ENCODE measurements around the gene DNALI1.
"Not testable (repeated sequence)": the region's sequence is repeated elsewhere in the genome, so short reads cannot be mapped to it uniquely, and the experiment has no call there.

DNALI1 gene

DNA sequence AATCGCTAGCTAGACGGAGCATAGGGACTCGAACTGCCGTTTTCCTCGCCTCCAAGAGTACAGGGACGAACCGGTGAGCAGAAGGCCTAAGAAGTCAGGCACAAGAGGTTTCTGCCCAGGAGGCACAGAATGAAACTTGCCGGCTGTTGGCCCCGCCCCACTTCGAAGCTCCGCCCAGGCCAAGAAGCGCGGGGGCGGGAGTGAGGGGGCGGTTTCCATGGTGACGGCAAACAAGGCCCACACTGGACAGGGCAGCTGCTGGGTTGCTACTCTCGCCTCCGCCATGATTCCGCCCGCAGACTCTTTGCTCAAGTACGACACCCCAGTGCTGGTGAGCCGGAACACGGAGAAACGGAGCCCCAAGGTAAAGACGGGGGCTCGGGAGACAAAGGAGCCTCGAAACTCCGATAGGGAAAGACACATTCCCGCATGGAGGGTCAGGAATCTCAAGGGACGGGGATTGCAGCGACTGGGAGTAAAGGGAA is at the start of gene DNALI1:
DNALI1 (plus strand) TSS at position 229 of the 485 bp plus-strand sequence; CDS start at position 284, 55 bp downstream.
- peak; percentile 92 for DNase-seq (ENCODE audit: low read depth)

DNA sequence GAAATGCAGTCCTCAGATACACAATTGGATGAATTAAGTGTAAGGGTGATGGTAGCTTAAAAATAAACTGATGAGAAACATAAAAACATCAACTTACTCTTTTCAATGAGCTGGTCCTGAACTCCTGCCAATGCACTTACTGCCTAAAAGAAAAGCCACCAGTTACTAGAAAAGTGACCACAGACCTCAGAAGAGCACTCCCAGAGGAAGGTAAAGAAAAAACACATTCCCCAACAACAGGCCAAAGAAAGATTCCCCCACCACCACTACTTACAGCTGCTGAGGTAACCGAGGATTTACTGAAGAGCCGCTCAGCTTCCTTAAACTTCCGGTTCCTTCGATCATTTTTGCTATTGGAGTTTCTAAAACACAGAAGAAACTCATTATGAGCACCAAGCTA is 47.6 kb upstream of the DNALI1 start:
- no peak for DNase-seq (ENCODE audit: low read depth)

DNA sequence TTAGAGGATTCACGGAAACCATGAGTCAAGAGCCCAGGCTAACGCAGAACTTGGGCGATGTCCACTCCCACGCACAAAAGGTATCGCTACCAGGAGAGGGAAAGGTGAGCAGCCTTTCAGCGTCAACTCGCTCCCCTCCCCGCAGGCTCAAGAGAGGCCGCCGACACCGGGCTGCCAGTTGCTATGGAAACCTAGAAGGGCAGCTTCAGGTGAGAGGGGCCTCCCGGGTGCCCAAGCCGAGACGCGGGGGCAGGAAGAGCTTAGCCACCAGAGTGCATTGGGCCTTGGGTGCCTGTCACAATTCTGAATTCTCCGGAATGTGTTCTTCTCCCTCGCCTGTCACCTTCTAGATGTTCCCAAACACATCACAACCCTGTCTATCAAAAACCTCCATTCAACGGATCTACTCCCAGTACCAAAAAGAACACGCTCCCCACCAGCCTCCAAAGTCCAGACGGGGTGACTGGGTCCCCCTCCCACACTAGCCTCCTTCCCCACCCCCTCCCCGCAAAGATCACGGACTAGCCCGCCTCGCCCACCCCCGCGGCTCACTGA is 42.9 kb upstream of the DNALI1 start:
- no peak for DNase-seq (ENCODE audit: low read depth)

DNA sequence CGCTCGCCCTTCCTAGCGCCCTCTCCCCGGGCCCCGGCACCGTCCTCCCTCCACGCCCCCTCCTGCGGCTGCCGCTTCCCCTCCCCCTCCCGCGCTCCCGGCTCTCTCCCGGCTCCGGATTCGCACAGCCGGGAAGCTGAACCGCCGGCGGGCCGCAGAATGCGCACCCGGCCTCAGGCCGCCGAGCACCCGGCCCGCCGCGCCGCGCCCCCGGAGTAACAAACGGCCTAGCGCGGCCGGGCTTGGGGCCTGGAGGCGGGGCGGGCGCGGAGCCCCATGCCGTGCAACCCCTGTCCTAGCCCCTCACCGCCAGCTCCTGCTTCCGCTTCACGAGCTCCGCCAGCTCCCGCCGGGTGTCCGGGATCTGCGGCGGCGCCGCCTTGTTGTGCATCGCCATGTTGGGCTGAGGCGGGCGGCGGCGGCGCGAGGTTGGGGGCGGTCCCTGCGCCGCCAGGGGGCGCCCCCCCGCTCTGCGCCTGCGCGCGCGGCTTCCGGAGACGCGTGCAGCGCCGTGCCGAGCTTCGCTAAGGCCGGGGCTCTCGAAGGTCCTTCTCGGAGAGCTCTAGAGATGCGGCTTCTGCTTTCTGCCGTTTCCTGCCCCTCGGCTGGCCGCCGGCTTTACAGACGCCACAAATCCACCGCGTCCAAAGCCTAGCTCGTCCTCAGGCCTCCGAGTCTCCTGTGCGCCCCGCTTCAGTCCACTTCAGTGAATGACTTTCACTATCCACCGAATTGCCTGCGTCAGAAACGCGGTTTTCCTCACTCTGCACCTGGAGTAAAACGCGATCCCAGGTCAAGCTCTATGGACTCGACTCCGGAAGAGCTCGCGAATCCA is 42.2 kb upstream of the DNALI1 start, which contains the start of gene MEAF6:
MEAF6 (minus strand) TSS at position 417 of the 835 bp plus-strand sequence; CDS start at position 397, 20 bp downstream.
- peak; percentile 74 for DNase-seq (ENCODE audit: low read depth)

DNA sequence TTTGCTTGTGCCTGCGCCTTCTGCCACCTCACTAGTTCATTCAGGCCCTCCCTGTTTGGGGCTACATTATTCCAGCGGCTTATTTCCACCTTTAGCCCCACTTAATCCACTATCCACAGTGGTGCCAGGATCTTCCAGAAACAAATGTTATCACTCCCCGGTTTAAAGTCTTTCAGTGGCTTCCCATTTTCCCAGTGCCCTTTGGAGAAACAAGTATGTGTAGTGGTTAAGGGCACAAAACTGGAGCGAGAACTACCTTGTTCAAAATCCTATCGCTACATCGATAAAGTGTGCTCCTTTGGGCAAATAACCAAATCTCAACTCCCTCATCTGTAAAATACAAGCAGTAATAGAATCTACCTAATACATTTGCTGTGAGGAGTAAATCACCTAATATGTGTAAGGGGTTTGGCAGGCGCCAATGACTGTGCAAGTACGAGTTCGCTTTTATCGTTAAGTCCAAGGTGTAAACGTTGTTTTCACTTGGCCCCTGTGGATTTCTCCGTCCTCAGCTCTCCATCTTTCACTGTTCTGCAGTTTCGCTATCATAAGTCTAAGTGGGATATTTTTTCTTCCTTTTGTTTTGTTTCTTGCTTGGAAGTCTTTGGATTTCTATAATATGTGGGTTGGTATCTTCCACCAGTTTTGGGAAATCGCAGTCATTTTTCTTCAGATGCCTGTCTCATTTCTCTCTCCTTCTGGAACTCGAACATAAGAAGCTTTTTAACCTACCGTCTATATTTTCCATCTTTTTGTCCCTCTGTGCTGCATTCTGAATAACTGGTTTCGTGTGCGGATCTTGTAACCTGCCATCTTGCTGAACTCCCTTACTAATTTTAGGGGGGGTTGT is 41.3 kb upstream of the DNALI1 start:
- no peak for DNase-seq (ENCODE audit: low read depth)

DNA sequence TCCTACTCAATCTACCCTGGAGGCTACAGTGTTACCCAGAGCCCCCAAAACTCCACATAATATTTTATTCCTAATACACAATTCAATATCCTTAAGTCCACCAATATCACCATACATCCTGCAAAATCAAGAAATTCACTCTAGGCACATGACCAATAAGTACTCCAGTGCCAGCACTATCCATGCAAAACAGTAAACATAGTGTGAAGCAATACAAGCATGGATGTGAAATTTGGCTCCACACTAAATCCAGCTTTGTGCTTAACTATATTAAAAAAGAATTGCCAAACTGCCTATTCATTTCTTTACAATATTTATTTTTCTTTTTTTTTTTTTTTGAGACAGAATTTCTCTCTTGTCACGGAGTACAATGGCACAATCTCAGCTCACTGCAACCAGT is 39.2 kb upstream of the DNALI1 start:
- DNase-seq (ENCODE audit: low read depth), result peak; percentile 64

DNA sequence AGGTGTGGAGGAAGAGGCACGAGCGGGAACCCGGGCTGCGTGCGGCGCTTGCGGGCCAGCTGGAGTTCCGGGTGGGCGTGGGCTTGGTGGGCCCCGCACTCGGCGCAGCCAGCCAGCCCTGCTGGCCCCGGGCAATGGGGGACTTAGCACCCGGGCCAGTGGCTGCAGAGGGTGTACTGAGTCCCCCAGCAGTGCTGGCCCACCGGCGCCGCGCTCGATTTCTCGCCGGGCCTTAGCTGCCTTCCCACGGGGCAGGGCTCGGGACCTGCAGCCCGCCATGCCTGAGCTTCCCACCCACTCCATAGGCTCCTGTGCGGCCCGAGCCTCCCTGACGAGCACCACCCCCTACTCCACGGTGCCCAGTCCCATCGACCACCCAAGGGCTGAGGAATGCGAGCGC is 38.5 kb upstream of the DNALI1 start:
- not testable (repeated sequence) for DNase-seq (ENCODE audit: low read depth)

DNA sequence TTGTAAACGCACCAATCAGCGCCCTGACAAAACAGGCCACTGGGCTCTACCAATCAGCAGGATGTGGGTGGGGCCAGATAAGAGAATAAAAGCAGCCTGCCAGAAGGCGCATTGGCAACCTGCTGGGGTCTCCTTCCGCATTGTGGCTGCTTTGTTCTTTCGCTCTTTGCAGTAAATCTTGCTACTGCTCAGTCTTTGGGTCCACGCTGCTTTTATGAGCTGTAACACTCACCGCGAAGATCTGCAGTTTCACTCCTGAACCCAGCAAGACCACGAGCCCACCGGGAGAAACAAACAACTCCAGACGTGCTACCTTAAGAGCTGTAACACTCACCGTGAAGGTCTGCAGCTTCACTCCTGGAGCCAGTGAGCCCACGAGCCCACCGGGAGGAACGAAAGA is 37.8 kb upstream of the DNALI1 start:
- not testable (repeated sequence) for DNase-seq (ENCODE audit: low read depth)

DNA sequence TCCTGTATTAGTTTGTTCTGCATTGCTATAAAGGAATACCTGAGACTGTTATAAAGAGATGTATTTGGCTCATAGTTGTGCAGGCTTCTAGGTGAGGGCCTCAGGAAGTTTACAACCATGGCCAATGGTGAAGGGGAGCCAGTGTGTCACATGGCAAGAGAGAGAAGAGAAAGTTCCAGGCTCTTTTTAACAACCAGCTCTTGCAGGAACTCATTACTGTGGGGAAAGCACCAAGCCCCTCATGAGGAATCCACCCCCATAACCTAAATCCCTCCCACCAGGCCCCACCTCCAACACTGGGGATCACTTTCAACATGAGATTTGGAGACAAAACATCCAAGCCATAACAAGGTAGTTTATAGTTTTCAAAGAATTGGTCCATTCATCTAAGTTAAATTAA is 37.1 kb upstream of the DNALI1 start:
- no peak for DNase-seq (ENCODE audit: low read depth)

DNA sequence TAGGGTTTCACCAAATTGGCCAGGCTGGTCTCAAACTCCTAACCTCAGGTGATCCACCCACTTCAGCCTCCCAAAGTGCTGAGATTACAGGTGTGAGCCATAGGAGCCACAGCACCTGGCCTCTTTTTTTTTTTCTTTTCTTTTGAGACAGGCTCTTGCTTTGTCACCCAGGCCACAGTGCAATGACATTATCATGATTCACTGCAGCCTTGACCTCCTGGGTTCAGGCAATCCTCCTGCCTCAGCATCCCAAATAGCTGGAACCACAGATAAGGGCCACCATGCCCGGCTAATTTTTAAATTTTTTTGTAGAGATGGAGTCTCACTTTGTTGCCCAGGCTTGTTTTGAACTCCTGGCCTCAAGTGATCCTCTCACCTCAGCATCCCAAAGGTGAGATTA is 26.9 kb upstream of the DNALI1 start:
- not testable (repeated sequence) for DNase-seq (ENCODE audit: low read depth)

DNA sequence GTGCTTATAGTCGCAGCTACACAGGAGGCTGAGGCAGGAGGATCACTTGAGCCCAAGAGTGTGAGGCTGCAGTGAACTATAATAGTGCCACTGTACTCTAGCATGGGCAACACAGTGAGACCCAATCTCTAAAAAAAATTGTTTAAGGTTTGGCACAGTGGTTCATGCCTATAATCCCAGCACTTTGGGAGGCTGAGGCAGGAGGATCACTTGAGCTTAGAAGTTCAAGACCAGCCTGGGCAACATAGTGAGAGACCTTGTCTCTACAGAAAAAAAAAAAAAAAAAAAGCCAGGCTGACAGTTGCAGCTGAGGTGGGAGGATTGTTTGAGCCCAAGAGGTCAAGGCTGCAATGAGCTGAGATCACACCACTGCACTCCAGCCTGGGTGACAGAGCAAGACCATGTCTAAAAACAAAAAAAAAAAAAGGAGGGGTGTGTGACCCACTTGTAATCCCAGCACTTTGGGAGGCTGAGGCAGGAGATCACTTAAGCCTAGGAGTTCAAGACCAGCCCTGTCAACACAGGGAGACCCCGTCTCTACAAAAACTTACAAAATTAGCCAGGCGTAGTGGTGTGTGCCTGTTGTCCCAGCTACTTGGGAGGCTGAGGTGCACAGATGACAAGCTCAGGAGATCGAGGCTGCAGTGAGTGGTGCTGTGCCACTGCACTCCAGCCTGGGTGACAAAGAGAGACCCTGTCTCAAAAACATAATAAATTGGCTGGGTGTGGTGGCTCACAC is 24.2 kb upstream of the DNALI1 start:
- not testable (repeated sequence) for DNase-seq (ENCODE audit: low read depth)

DNA sequence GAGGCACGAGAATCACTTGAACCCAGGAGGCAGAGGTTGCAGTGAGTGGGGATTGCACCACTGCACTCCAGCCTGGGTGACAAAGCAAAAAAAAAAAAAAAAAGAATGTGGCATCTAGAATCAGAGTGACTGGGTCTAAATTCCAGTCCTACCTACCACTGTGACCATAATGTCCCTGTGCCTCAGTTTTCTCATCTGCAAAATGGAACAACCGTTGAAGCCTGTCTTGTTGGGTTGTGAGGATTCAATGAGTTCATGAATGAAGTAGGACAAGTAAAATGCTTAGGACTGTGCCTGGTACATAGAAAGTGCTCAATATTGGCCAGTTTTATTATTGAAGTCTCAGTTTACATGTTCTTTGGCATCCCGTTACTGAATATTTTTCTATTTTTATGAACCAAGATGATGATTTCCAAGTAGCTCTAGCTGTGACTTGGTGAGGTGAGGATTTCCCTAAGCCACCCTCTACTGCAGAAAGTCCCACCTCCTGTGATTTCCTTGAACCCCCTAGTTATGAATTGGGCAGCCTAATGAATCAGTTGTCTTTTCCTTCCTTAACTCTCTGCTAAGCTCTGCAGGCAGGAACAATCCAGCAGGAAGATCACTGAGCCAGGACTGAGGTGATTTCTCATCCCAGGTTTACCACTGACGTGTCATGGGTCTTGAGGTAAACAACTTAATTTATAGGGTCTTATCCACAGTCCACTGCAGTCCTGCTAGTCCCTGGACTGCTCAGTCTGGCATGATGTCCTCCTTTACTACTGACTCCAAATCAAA is 23.2 kb upstream of the DNALI1 start:
- no peak for DNase-seq (ENCODE audit: low read depth)

DNA sequence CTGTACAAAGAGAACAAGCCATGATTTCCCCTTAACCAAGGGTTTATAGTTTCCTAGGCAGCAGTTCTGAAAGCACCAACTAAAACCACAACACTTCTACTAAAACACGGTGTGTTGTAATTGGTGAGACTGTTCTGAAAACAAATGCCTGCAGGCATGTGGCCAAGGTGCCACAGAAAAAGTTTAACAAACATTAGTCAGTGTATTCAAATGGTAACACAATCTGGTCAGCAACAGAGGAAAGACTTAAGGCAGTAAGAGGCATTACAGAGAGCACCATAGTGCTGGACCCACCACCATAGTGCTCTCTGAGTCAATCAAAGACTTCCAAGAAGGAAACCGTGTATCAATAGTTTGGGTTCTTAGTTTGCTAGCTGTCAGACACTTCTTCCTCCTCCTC is 19.4 kb upstream of the DNALI1 start:
- peak; percentile 88 for DNase-seq (ENCODE audit: low read depth)

DNA sequence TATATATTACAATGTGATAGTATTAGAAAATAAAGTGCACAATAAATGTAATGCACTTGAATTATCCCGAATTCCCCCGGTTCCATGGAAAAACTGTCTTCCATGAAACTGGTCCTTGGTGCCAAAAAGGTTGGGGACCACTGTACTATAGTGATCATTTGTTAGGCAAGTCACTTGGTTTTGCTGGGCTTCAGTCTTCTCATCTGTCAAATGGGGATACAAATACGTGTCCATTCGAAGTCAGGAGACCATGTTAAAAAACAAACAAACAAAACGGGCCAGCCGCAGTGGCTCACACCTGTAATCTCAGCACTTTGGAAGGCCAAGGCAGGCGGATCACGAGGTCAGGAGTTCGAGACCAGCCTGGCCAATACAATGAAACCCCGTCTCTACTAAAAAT is 17.6 kb upstream of the DNALI1 start:
- DNase-seq (ENCODE audit: low read depth), result not testable (repeated sequence)

DNA sequence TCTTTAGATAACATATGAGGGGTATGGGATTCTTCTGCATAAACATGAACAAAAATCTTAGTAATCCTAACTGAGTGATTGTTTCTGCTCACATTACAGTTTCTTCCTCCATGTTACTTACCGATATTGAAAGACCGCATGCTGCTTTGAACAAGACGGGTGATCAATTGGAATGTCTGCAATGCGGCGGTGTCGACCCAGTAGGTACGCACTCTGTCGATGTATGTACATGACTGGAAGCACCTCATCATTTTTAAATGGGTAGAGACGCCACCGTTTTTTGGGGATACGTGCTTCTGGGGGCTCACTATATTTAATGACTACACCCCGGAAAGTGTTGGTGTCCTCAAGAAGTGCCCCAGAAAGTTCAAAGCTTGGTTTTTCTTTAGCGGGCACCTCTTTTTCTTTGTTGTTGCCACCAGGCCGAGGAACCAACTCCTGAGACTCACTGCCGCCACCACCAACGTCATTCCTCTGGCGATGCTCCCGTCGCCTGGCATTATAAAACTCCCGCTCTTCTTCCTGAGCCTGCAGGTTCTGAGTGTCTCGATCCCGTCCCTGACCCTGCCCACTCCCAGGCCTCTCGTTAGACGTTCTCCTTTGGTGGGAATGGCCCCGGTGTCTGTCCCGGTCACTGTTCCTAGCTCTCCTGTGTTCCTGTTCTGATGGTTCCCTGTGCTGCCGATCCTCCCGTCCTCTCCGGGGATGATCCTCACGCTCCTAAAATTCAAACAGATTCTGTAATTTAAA is 16.5 kb upstream of the DNALI1 start:
- no peak for DNase-seq (ENCODE audit: low read depth)

DNA sequence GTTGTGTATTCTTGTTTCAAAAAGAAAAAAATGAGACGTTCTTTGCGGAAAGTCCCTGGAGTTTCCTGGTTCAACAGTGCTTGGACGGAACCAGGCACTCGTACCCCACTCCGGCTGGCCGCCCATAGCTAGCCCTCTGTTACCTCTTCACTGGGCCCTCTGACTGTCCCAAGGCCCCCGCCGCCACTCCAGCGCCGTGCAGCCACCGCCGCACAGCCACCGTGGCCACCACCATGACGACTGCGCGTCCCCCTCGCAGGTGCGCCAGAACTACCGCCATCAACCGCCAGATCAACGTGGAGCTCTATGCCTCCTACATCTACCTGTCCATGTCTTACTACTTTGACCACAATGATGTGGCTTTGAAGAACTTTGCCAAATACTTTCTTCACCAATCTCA is 12.2 kb upstream of the DNALI1 start:
- no peak for DNase-seq (ENCODE audit: low read depth)

DNA sequence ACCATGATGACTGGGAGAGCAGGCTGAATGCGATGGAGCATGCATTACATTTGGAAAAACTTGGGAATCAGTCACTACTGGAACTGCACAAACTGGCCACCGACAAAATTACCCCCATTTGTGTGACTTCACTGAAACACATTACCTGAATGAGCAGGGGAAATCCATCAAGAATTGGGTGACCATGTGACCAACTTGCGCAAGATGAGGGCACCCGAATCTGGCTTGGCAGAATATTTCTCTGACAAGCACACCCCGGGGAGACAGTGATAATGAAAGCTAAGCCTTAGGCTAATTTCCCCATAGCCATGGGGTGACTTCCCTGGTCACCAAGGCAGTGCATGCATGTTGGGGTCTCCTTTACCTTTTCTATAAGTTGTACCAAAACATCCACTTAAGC is 11.7 kb upstream of the DNALI1 start:
- DNase-seq (ENCODE audit: low read depth), result no peak

DNA sequence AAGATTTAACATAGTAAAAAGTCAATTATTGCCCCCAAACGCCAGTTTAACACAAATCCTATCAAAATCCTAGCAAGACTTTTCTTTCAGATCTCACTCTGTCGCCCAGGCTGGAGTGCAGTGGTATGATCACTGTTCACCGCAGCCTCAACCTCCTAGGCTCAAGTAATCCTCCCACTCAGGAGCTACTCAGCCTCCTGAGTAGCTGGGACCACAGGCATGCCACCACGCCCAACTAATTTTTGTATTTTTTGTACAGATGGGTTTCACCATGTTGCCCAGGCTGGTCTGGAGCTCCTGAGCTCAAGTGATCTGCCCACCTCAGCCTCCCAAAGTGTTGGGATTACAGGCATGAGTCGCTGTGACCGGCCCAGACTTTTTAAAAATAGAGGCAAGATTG is 7.4 kb upstream of the DNALI1 start:
- no peak for DNase-seq (ENCODE audit: low read depth)

DNA sequence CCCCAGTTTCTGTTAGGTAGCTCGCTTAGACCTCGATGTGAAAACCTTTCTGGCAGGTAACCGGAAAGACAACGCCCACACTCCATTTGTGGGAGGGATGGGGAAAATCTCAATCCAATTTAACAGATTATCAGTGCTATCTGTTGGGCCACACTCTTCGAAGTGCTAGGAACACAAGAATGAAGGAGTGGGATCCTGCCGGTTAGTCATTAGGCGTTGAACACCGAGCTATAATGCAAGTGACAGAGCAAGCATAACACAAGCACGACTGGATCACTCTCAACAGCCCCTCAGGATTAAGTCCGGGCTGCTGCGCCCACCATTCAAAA is 3.2 kb upstream of the DNALI1 start:
- no peak for DNase-seq (ENCODE audit: low read depth)
